ENCODE data around the gene MYO9A. TPM values are rescaled to one million over a fixed set of nuclear protein-coding genes. Genes with fewer than 3 reads are reported as not detected.

The MYO9A gene
- total and polyA plus RNA-seq, 2 experiments from 2014 or later = 22.8 to 32.0 TPM

DNA sequence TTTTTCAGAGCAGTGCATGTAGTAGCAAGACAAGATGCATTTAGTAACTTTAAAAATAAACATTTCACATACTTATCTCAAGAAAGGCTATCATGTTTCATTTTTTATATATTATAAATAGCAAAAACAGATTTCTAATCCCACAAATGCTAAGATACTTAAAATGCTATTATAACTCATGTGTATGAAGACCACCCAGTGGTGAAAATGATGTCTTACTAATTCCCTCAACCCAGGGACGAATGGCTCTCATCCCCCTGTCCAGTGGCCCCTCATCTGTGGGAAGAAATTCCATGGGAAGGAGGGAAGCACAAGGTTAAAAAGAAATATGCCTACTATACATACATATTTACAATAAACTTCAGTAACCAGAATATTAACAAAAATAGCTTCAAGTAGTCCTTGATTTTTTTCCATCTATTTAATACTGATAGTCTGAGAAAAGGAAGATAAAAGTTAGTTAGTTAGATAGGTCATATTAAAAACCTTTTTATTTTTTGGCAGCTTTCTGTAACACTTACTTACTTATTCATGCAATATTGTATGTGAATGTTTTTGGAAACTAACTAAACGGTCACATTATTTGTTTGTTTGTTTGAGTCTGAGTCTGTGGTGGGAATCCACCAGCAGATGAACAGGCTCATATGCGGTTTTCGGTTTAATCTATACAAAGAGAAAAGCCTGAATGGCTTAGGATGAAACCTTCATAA is 292.8 kb downstream of the MYO9A start:
- no peak overlapping the region for H3K27ac ChIP-seq
- TF ChIP-seq, protein P1, sequence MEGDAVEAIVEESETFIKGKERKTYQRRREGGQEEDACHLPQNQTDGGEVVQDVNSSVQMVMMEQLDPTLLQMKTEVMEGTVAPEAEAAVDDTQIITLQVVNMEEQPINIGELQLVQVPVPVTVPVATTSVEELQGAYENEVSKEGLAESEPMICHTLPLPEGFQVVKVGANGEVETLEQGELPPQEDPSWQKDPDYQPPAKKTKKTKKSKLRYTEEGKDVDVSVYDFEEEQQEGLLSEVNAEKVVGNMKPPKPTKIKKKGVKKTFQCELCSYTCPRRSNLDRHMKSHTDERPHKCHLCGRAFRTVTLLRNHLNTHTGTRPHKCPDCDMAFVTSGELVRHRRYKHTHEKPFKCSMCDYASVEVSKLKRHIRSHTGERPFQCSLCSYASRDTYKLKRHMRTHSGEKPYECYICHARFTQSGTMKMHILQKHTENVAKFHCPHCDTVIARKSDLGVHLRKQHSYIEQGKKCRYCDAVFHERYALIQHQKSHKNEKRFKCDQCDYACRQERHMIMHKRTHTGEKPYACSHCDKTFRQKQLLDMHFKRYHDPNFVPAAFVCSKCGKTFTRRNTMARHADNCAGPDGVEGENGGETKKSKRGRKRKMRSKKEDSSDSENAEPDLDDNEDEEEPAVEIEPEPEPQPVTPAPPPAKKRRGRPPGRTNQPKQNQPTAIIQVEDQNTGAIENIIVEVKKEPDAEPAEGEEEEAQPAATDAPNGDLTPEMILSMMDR (IDR thresholded peaks at IDR 0.05; ENCODE audit: low read depth, low read length) = no peak
- H3K4me1 ChIP-seq (ENCODE audit: low read depth) = no peaks in the 10 kb centered on the region
- H3K27me3 ChIP-seq = no peaks in the 10 kb centered on the region
- H3K9me3 ChIP-seq (ENCODE audit: low read depth) = no peaks in the 10 kb centered on the region
- H3K36me3 ChIP-seq = peaks cover 20% of the 10 kb centered on the region
- DNase-seq (ENCODE audit: low read depth in 1 of 2, low spot score in 1 of 2) = no peak
- H3K4me3 ChIP-seq = no peak overlapping the region

DNA sequence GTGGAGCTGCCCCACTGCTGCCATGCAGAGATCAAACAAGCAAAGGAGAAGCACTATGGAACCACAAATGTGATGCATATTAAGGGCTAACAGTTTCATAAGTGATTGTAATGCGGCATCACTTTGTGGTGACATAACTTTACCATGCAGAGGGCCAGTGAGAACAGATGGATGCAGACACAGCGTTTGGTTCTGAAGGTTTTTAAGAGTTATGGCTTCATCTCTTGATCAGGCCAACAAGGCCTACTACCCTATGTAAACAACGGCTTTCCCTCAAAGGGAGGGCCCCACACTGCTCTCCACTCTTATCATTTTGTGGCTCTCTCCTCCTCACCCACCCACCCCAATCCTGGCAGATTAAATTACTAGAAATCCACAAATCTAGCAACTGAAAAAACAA is 294.1 kb downstream of the MYO9A start:
- DNase-seq (ENCODE audit: low read depth in 1 of 2, low spot score in 1 of 2) = no peak
- Histone ChIP-seq H3K9me3 (ENCODE audit: low read depth) (no peaks in the 10 kb centered on the region), H3K4me1 (ENCODE audit: low read depth) (no peaks in the 10 kb centered on the region), H3K36me3 (peaks cover 16% of the 10 kb centered on the region), H3K4me3 (no peak overlapping the region), H3K27me3 (no peaks in the 10 kb centered on the region), H3K27ac (no peak overlapping the region)
- TF ChIP-seq, protein P1 (IDR thresholded peaks at IDR 0.05; ENCODE audit: low read depth, low read length) = no peak

DNA sequence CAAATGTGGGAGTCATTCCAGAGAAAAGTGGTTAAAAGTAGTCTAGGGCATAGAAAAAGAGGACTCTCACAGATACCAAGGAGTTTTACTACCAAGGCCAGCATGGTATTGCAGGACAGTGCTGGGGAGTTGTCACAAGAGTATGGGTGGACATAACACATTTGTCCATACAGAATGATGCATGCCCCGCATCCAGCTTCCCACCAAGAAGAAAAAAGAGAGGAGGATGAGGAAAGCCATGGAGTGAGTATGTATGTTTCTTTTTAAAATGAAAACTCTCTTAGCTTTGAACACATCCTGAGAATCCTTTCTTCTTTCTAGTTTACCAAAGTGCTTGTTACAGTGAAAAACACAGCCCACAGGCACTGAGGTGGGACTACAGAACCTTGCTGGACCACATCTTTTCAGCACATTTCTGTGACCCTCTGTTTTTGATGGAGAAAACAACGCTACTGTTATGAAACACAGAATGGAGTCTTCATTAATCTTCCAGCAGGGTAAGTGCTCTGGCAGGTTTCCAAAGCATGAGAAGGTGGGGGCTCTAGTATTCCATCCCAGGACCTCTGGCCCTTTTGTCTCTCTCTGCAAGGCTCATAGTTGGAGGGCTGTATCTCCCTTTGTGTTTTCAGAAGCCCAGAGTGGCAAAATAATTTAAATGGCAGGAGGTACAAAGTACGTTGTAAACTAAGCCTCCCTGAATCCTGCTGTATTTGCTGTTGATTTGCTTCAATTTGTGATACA is 294.9 kb downstream of the MYO9A start:
- H3K4me3 ChIP-seq = no peak overlapping the region
- H3K27me3 ChIP-seq = no peaks in the 10 kb centered on the region
- DNase-seq (ENCODE audit: low read depth in 1 of 2, low spot score in 1 of 2) = no peak
- peaks cover 16% of the 10 kb centered on the region for H3K36me3 ChIP-seq
- H3K4me1 ChIP-seq (ENCODE audit: low read depth) = no peaks in the 10 kb centered on the region
- H3K9me3 ChIP-seq (ENCODE audit: low read depth) = no peaks in the 10 kb centered on the region
- H3K27ac ChIP-seq = no peak overlapping the region
- TF ChIP-seq, protein P1 (IDR thresholded peaks at IDR 0.05; ENCODE audit: low read depth, low read length) = no peak

DNA sequence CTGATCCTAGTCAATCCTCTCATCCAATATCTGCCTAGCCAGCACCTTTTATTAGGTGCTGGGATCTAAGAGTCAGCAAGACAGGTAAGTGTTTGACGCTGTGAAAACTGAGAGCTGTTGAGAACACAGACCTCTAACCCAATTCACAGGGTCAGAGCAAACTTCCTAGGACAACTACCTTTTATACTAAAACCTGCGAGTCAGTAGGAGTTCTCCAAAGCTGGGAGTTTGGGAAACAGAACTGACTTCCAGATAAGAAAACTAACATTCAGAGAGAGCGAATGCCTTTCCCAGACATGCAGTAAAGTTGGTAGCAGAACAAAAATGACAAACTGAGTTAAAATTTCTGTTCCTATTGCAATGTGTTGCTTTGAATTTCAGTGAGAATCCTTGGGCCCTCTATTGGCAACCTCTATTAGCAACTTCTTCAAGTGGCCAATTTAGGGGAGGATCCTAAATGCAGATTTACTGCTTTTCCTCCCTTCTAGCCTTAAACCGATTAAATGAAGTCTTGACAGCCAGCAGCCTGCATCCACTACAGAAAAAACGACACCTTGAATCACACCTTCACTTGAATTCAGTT is 296.3 kb downstream of the MYO9A start:
- H3K4me3 ChIP-seq = no peak overlapping the region
- TF ChIP-seq, protein P1 (IDR thresholded peaks at IDR 0.05; ENCODE audit: low read depth, low read length) = no peak
- peaks cover 11% of the 10 kb centered on the region for H3K36me3 ChIP-seq
- no peak overlapping the region for H3K27ac ChIP-seq
- no peaks in the 10 kb centered on the region for H3K4me1 ChIP-seq (ENCODE audit: low read depth)
- no peaks in the 10 kb centered on the region for H3K9me3 ChIP-seq (ENCODE audit: low read depth)
- no peak for DNase-seq (ENCODE audit: low read depth in 1 of 2, low spot score in 1 of 2)
- H3K27me3 ChIP-seq = no peaks in the 10 kb centered on the region

DNA sequence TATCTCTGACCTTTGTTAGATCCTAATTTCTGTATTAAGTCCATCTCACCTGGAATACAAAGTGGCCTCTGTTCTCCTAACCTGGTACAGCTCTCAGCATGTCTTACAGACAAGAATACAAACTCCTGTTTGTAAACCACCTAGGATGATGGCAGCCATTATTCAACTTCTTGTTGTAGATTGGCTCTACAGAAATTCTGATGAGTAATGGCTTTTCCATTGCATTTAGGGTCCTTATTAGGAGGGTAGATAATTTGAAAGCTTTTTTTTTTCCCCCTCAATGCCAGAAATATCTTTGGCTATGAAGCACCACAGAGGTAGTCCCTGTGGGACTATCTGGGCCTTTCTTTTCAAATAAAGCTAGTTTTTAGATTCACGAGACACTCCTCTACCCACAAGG is 297.8 kb downstream of the MYO9A start:
- TF ChIP-seq, protein P1 (IDR thresholded peaks at IDR 0.05; ENCODE audit: low read depth, low read length) = no peak
- Histone ChIP-seq H3K9me3 (ENCODE audit: low read depth) (no peaks in the 10 kb centered on the region), H3K36me3 (peaks cover 1% of the 10 kb centered on the region), H3K4me3 (no peak overlapping the region), H3K27me3 (no peaks in the 10 kb centered on the region), H3K27ac (no peak overlapping the region), H3K4me1 (ENCODE audit: low read depth) (no peaks in the 10 kb centered on the region)
- no peak for DNase-seq (ENCODE audit: low read depth in 1 of 2, low spot score in 1 of 2)

All from cardiac muscle cell (in vitro differentiated cells and primary cell).